PC-3 (cell line): ENCODE measurements around the gene RAP2B. TPM values are rescaled to one million over a fixed set of nuclear protein-coding genes. Genes with fewer than 3 reads are reported as not detected.
"Not testable (repeated sequence)": the region's sequence is repeated elsewhere in the genome, so short reads cannot be mapped to it uniquely, and the experiment has no call there.

Source experiments
- ATAC-seq: fragments of 200-7000 bp; cut with Tn5 transposase; 2 replicates; pipeline ENCODE4 v1.9.1; 2020; ENCODE audit warnings: mild to moderate bottlenecking, moderate library complexity
- Bru-seq: library from RNA; stranded (reverse); fragments of 400-500 nt; gene quantifications from one replicate; lab custom pipeline; 2021; lab: Mats Ljungman, UMichigan
- BruChase-seq, 2 experiments: library from RNA; stranded (reverse); fragments of 400-500 nt; gene quantifications; one replicate each; lab custom pipeline; 2021; lab: Mats Ljungman, UMichigan
- BruUV-seq: library from RNA; stranded (reverse); fragments of 400-500 nt; replicated peaks from 2 replicates; lab custom pipeline; 2021; lab: Mats Ljungman, UMichigan
- CTCF ChIA-PET: fragments of 300-600 bp; sonication (Branson Sonifier 250); formaldehyde crosslinking; loops from one replicate; lab custom pipeline; 2022; ENCODE audit warnings: antibody characterized with exemption; lab: Charles Lee
- POLR2A ChIA-PET: fragments of 300-600 bp; sonication (Branson Sonifier 250); formaldehyde crosslinking; loops from one replicate; lab custom pipeline; 2022; ENCODE audit warnings: antibody characterized with exemption; ENCODE audit not compliant: unreplicated experiment; lab: Charles Lee
- DNase-seq: peaks from one replicate; pipeline ENCODE4 v3.0.0-alpha.2; 2015
- H2AFZ ChIP-seq: fragments of 300-600 bp; sonication (generic); 2 replicates; pipeline ENCODE4 v1.6.0; 2016; ENCODE audit warnings: antibody characterized with exemption, low read length
- H3F3A ChIP-seq: fragments of 300-600 bp; sonication (generic); one replicate; pipeline ENCODE4 v1.6.0; 2017; ENCODE audit warnings: antibody characterized with exemption, low read length, control low read depth, mild to moderate bottlenecking; ENCODE audit not compliant: unreplicated experiment
- H3K27ac ChIP-seq: fragments of 300-600 bp; sonication (generic); 2 replicates; pipeline ENCODE4 v1.5.1; 2016; ENCODE audit warnings: mild to moderate bottlenecking, low read length
- H3K27me3 ChIP-seq: fragments of 300-600 bp; sonication (generic); 2 replicates; pipeline ENCODE4 v1.6.1; 2016; ENCODE audit warnings: low read length, mixed read lengths
- H3K36me3 ChIP-seq: fragments of 300-600 bp; sonication (generic); 2 replicates; pipeline ENCODE4 v1.6.1; 2016; ENCODE audit warnings: low read depth, mixed run types, low read length, mixed read lengths
- H3K4me1 ChIP-seq: fragments of 300-600 bp; sonication (generic); 2 replicates; pipeline ENCODE4 v1.5.1; 2016; ENCODE audit warnings: low read length; ENCODE audit not compliant: insufficient read depth
- H3K4me2 ChIP-seq: fragments of 300-600 bp; sonication (generic); 2 replicates; pipeline ENCODE4 v1.6.0; 2016; ENCODE audit warnings: low read length
- H3K4me3 ChIP-seq: fragments of 300-600 bp; sonication (generic); 2 replicates; pipeline ENCODE4 v1.5.1; 2016; ENCODE audit warnings: mild to moderate bottlenecking, low read length, mixed read lengths
- H3K79me2 ChIP-seq: fragments of 300-600 bp; sonication (generic); 2 replicates; pipeline ENCODE4 v1.6.1; 2017; ENCODE audit warnings: low read length, mixed read lengths
- H3K9ac ChIP-seq: fragments of 300-600 bp; sonication (generic); 2 replicates; pipeline ENCODE4 v1.6.0; 2016; ENCODE audit warnings: mild to moderate bottlenecking, low read length
- H3K9me2 ChIP-seq: fragments of 300-600 bp; sonication (generic); replicated peaks from 2 replicates; pipeline ENCODE4 v1.6.1; 2016; ENCODE audit warnings: mixed run types, low read length, mixed read lengths
- H3K9me3 ChIP-seq: fragments of 300-600 bp; sonication (generic); 2 replicates; pipeline ENCODE4 v1.6.1; 2016; ENCODE audit warnings: low read length, mixed read lengths
- H4K20me1 ChIP-seq: fragments of 300-600 bp; sonication (generic); 2 replicates; pipeline ENCODE4 v1.6.1; 2016; ENCODE audit warnings: low read length, mixed read lengths
- EZH2 ChIP-seq: fragments of 300-600 bp; sonication (generic); IDR thresholded peaks from one replicate; pipeline ENCODE4 v1.6.1; 2017; ENCODE audit warnings: antibody characterized with exemption, mild to moderate bottlenecking, low read length; ENCODE audit not compliant: unreplicated experiment
- EZH2phosphoT487 ChIP-seq: fragments of 300-600 bp; sonication (generic); IDR thresholded peaks from 2 replicates; pipeline ENCODE4 v1.6.1; 2018; ENCODE audit warnings: mild to moderate bottlenecking, antibody characterized with exemption, low read length, borderline replicate concordance
- intact Hi-C: fragments of 100-400 bp; cut with micrococcal nuclease; formaldehyde crosslinking; loops from 2 replicates; pipeline ENCODE4 v1.9.0; 2023
- long read RNA-seq: library from polyadenylated mRNA; unstranded; transcript quantifications from one replicate; pipeline ENCODE4 v2.0.0, GENCODE V29; 2021; ENCODE audit not compliant: unreplicated experiment
- total RNA-seq: library from RNA; depleted of rRNA; stranded (reverse); fragments of >200 nt; gene quantifications from 2 replicates; pipeline ENCODE4 v1.2.3, GENCODE V29; 2014; rRNA removed
- TF ChIP-seq, protein P1 (sequence below): fragments of 300-600 bp; sonication (generic); conservative IDR thresholded peaks from 2 replicates; pipeline ENCODE4 v1.5.1; 2017; ENCODE audit warnings: antibody characterized with exemption, low read depth, mild to moderate bottlenecking, low read length

The RAP2B gene
- total RNA-seq (37.8 and 41.4 TPM in 2 replicates), Bru-seq, nascent RNA (percentile 98 among the genes with signal in this experiment), BruChase-seq, experiment 1, labeled RNA remaining after a 6-hour chase (percentile 98 among the genes with signal in this experiment), BruChase-seq, experiment 2, labeled RNA remaining after a 2-hour chase (percentile 99 among the genes with signal in this experiment)
- long read RNA-seq, full-length matches to known transcripts = 105 of 107 reads
- long read RNA-seq, partial matches to known transcripts = 0 of 107 reads
- long read RNA-seq, other reads (novel, unspliced or antisense) = 2 of 107 reads

DNA sequence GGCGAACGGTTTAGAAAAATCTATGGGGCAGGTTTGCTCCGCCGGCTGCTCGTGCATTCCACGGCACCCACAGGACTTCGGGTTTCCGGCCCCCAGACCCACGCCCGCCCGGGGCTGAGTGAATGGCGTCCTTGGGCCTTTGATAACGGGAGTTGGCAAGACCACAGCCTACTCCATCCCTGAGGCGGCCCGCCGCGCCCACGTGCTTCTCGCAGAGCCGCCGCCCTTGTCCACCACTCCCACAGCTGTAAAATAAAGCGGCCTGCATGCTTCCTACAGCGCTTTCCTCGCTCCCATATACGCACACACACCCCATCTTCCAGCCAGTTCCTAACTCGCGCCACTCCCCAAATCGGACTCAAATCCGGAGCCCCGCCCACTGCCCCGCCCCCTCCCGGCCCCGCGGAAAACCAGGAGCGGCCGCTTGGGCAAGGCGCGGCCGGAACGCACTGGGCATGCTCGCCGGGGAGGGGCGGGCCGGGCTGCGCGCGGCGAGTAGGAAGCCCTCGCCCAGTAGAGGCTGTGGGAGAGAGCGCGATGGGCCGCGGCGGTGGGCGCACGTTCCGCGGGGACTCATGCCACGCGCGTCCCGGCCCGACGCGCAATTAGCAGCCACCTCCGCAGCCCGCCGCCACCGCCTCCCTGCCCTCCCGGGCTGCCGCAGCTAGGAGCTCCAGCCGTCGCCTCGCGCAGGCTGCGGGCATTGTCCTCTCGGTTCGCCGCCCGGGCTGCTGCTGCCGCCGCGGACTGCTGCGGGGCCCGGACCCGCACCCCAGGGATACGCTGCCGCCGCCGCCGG, at the start of gene RAP2B:
Gene RAP2B (plus strand): TSS at position 513 of the 799 bp plus-strand sequence. CDS start 468 bp downstream, outside the sequence.
- Histone ChIP-seq H3K4me1 (peaks cover 38% of the 10 kb centered on the region), H3K27ac (peak within 1 kb of the TSS; percentile 94), H3K9ac (peak within 1 kb of the TSS; percentile 90), H3K27me3 (no peaks in the 10 kb centered on the region), H3K4me3 (peak within 1 kb of the TSS; percentile 95), H3K9me3 (no peaks in the 10 kb centered on the region), H3K36me3 (peaks cover 14% of the 10 kb centered on the region), H3K9me2 (no peaks in the 10 kb centered on the region), H3F3A (no peaks in the 10 kb centered on the region), H4K20me1 (peaks cover 38% of the 10 kb centered on the region), H2AFZ (peak within 1 kb of the TSS; percentile 78), H3K4me2 (peak within 1 kb of the TSS; percentile 95), H3K79me2 (peaks cover 49% of the 10 kb centered on the region)
- ChIA-PET CTCF (interaction anchor here (0.5 to 2.5 kb wide), 8 partner anchors 36 to 433 kb away, joined by 3 to 34 read pairs (median 4); no protein-coding TSS in a partner anchor), POLR2A (interaction anchor here (0.5 to 2.1 kb wide), 18 partner anchors 17 to 338 kb away, joined by 3 to 21 read pairs (median 6); no protein-coding TSS in a partner anchor)
- TF ChIP-seq EZH2 = no peak
- TF ChIP-seq, protein P1, sequence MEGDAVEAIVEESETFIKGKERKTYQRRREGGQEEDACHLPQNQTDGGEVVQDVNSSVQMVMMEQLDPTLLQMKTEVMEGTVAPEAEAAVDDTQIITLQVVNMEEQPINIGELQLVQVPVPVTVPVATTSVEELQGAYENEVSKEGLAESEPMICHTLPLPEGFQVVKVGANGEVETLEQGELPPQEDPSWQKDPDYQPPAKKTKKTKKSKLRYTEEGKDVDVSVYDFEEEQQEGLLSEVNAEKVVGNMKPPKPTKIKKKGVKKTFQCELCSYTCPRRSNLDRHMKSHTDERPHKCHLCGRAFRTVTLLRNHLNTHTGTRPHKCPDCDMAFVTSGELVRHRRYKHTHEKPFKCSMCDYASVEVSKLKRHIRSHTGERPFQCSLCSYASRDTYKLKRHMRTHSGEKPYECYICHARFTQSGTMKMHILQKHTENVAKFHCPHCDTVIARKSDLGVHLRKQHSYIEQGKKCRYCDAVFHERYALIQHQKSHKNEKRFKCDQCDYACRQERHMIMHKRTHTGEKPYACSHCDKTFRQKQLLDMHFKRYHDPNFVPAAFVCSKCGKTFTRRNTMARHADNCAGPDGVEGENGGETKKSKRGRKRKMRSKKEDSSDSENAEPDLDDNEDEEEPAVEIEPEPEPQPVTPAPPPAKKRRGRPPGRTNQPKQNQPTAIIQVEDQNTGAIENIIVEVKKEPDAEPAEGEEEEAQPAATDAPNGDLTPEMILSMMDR = no peak
- 0 out of 2 replicates have a peak, but pooled peaks have one; percentile 19 for TF ChIP-seq EZH2phosphoT487
- intact Hi-C loops = loop anchor here (1.0 to 10.0 kb wide), 10 partner anchors 22 to 743 kb away; no protein-coding TSS in a partner anchor
- BruUV-seq = no TSS peak
- peak; percentile 94 for DNase-seq
- peak; percentile 55 for ATAC-seq

- no peak overlapping the region for H3K4me3 ChIP-seq
- no peaks in the 10 kb centered on the region for H3K9me3 ChIP-seq
- no peaks in the 10 kb centered on the region for H3K9me2 ChIP-seq
- H3K79me2 ChIP-seq = no peaks in the 10 kb centered on the region
- no peaks in the 10 kb centered on the region for H3K36me3 ChIP-seq
- H3K9ac ChIP-seq = no peak overlapping the region
- no peaks in the 10 kb centered on the region for H3K4me1 ChIP-seq
- no peaks in the 10 kb centered on the region for H4K20me1 ChIP-seq
- ChIA-PET POLR2A (no interaction called here), CTCF (no interaction called here)
- intact Hi-C loops = no loop called here
- H3K4me2 ChIP-seq = no peak overlapping the region
- TF ChIP-seq, protein P1 = no peak
- TF ChIP-seq EZH2phosphoT487 (no peak), EZH2 (no peak)
- no peak overlapping the region for H3K27ac ChIP-seq
- no peak overlapping the region for H2AFZ ChIP-seq
- H3K27me3 ChIP-seq = no peaks in the 10 kb centered on the region
- no peak for ATAC-seq
- no peaks in the 10 kb centered on the region for H3F3A ChIP-seq
- DNase-seq = no peak
- BruUV-seq = no TSS peak
Observed at GRCh38 chr3:153113541-153113940, 48.5 kb upstream of the RAP2B start.

DNA sequence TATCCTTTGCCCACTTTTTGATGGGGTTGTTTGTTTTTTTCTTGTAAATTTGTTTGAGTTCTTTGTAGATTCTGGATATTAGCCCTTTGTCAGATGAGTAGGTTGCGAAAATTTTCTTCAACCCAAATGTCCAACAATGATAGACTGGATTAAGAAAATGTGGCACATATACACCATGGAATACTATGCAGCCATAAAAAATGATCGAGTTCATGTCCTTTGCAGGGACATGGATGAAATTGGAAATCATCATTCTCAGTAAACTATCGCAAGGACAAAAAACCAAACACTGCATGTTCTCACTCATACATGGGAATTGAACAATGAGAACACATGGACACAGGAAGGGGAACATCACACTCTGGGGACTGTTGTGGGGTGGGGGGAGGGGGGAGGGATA, 47.8 kb upstream of the RAP2B start:
- H3K4me3 ChIP-seq, H3K9me3 ChIP-seq, H3K9me2 ChIP-seq, H3K27me3 ChIP-seq, CTCF ChIA-PET, H3K4me1 ChIP-seq, BruUV-seq, H3K79me2 ChIP-seq, H3K27ac ChIP-seq, H2AFZ ChIP-seq, H3K4me2 ChIP-seq, DNase-seq, H3F3A ChIP-seq, intact Hi-C loops, H3K36me3 ChIP-seq, H3K9ac ChIP-seq, POLR2A ChIA-PET, H4K20me1 ChIP-seq, ATAC-seq: not testable (repeated sequence)
